ENCODE measurements around the gene ADA. TPM values are rescaled to one million over a fixed set of nuclear protein-coding genes. Genes with fewer than 3 reads are reported as not detected.
A peak's percentile ranks its signal among the peaks of the same experiment; 100 is the strongest.

ADA gene
- total RNA-seq, 1 donor from 2014 or later: 25.3 TPM

DNA sequence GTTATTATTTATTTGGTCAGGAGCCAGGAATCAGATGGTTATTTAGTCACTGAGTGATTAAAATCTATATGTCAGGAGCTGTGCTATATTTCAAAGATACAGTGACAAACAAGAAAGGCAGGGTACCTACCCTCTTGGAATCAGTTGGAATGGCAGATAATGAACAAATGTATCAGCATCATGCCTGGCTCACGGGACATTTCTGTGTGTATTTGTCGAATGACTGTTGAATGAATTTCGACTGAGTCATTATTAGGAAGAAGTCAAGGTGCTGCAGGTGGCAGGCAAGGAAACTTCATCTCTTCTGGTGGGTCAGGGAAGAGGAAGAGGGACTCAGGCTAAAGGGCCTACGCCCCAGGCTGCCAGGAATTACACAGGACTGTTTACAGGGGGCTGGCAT, 55.5 kb downstream of the ADA start:
- Histone ChIP-seq H3K9me3 (no peaks in the 10 kb centered on the region), H3K27ac (peak overlapping the region; percentile 98), H3K4me3 (no peak overlapping the region), H3K27me3 (no peaks in the 10 kb centered on the region), H3K4me1 (peaks cover 68% of the 10 kb centered on the region), H3K36me3 (peaks cover 0 to under 1% of the 10 kb centered on the region in 2 donors)
- DNase-seq (ENCODE audit: extremely low spot score in 2 of 2): no peak
- intact Hi-C loops (cut with DNase I): no loop called here
- TF ChIP-seq POLR2AphosphoS5 (IDR thresholded peaks at IDR 0.05; ENCODE audit: insufficient read depth in 1 of 2, low read depth in 1 of 2) (no peak), POLR2A (IDR thresholded peaks at IDR 0.05) (no peak), CTCF (IDR thresholded peaks at IDR 0.05) (no peak)

DNA sequence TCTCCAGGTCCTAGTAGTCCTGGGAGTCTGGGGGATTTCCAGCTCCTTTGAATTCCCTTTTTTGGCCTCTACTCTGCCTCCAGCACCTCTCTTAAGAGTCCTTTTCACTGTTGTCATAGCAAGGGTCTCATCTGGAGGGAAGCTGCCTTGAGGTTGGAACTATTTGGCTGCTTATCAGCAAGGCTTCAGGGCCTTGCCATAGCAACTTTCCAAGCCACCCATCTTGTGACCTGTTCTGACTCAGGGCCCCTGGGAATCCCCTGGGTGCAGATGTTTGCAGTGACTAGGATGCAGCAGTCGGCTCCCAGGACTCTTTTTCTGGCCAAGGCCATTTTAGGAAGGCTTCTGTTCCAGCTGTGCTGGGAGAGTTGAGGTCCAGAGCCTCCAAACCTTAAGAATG, 56.8 kb downstream of the ADA start:
- peak overlapping the region; percentile 57 for H3K27ac ChIP-seq
- H3K36me3 ChIP-seq: peaks cover 0 to 7% of the 10 kb centered on the region in 2 donors
- no peak overlapping the region for H3K4me3 ChIP-seq
- H3K4me1 ChIP-seq: peaks cover 55% of the 10 kb centered on the region
- H3K27me3 ChIP-seq: no peaks in the 10 kb centered on the region
- DNase-seq (ENCODE audit: extremely low spot score in 2 of 2): no peak
- intact Hi-C loops (cut with DNase I): no loop called here
- no peaks in the 10 kb centered on the region for H3K9me3 ChIP-seq
- no peak for TF ChIP-seq CTCF (IDR thresholded peaks at IDR 0.05)
- TF ChIP-seq POLR2AphosphoS5 (IDR thresholded peaks at IDR 0.05; ENCODE audit: insufficient read depth in 1 of 2, low read depth in 1 of 2): no peak
- TF ChIP-seq POLR2A (IDR thresholded peaks at IDR 0.05): no peak

GRCh38 chr20:44593751-44594150, 57.7 kb downstream of the ADA start:
- H3K4me3 ChIP-seq: no peak overlapping the region
- no peaks in the 10 kb centered on the region for H3K9me3 ChIP-seq
- TF ChIP-seq CTCF (IDR thresholded peaks at IDR 0.05) (no peak), POLR2AphosphoS5 (IDR thresholded peaks at IDR 0.05; ENCODE audit: insufficient read depth in 1 of 2, low read depth in 1 of 2) (no peak), POLR2A (IDR thresholded peaks at IDR 0.05) (no peak)
- H3K4me1 ChIP-seq: peaks cover 45% of the 10 kb centered on the region
- H3K27me3 ChIP-seq: no peaks in the 10 kb centered on the region
- no peak overlapping the region for H3K27ac ChIP-seq
- intact Hi-C loops (cut with DNase I): no loop called here
- H3K36me3 ChIP-seq: peaks cover 0 to 7% of the 10 kb centered on the region in 2 donors
- no peak for DNase-seq (ENCODE audit: extremely low spot score in 2 of 2)

GRCh38 chr20:44592366-44592765, 59.1 kb downstream of the ADA start:
- H3K4me1 ChIP-seq: peaks cover 32% of the 10 kb centered on the region
- no peak for DNase-seq (ENCODE audit: extremely low spot score in 2 of 2)
- H3K27ac ChIP-seq: no peak overlapping the region

More at GRCh38 chr20:44592366-44592765, 59.1 kb downstream of the ADA start:
- H3K4me3 ChIP-seq: no peak overlapping the region
- H3K9me3 ChIP-seq: no peaks in the 10 kb centered on the region
- peaks cover 0 to 7% of the 10 kb centered on the region in 2 donors for H3K36me3 ChIP-seq
- no peak for TF ChIP-seq POLR2AphosphoS5 (IDR thresholded peaks at IDR 0.05; ENCODE audit: insufficient read depth in 1 of 2, low read depth in 1 of 2)
- TF ChIP-seq CTCF (IDR thresholded peaks at IDR 0.05): no peak
- no peak for TF ChIP-seq POLR2A (IDR thresholded peaks at IDR 0.05)
- H3K27me3 ChIP-seq: no peaks in the 10 kb centered on the region
- intact Hi-C loops (cut with DNase I): no loop called here
